Ascending aorta (tissue), 2 donors: Measurements from ENCODE around the gene TFPI. TPM values are rescaled to one million over a fixed set of nuclear protein-coding genes. Genes with fewer than 3 reads are reported as not detected.

Source experiments
- DNase-seq, 2 donors: peaks; one replicate each; pipeline ENCODE4 v3.0.0-alpha.2; 2019; ENCODE audit warnings: low spot score in 2 of 2
- H3K27ac ChIP-seq, 2 donors: fragments of 200-600 bp; sonication (generic); one replicate each; pipeline ENCODE4 v1.5.1; 2016 to 2017; ENCODE audit warnings: mild to moderate bottlenecking in 1 of 2
- H3K27me3 ChIP-seq: fragments of 200-600 bp; sonication (generic); one replicate; pipeline ENCODE4 v1.5.1; 2017
- H3K36me3 ChIP-seq, 2 donors: fragments of 200-600 bp; sonication (generic); one replicate each; pipeline ENCODE4 v1.5.1; 2016
- H3K4me1 ChIP-seq, 2 donors: fragments of 200-600 bp; sonication (generic); one replicate each; pipeline ENCODE4 v1.5.1; 2016 to 2017; ENCODE audit warnings: mild to moderate bottlenecking in 1 of 2
- H3K4me3 ChIP-seq, 2 donors: fragments of 200-600 bp; sonication (generic); one replicate each; pipeline ENCODE4 v1.5.1; 2016 to 2017; ENCODE audit warnings: mild to moderate bottlenecking in 1 of 2
- H3K9me3 ChIP-seq, 2 donors: fragments of 200-600 bp; sonication (generic); one replicate each; pipeline ENCODE4 v1.5.1; 2016
- CTCF ChIP-seq, 3 experiments: fragments of 200-600 bp in 2 of 3; fragments of 450-650 bp in 1 of 3; sonication (generic) in 2 of 3; IDR thresholded peaks; one replicate each; pipeline ENCODE4 v1.5.1; 2016 to 2019; ENCODE audit warnings: antibody characterized with exemption in 3 of 3, mild to moderate bottlenecking in 1 of 3, moderate library complexity in 1 of 3
- intact Hi-C: fragments of 100-400 bp; cut with DNase I; formaldehyde crosslinking; loops from one replicate; pipeline ENCODE4 v1.15.1; 2023
- total RNA-seq: library from RNA; depleted of rRNA; stranded (reverse); fragments of >200 nt; gene quantifications from one replicate; pipeline ENCODE4 v1.1.0, GENCODE V29; 2016

The TFPI gene
- total RNA-seq, 1 donor from 2014 or later: 85.6 TPM

GRCh38 chr2:187552828-187553681 lies 1.2 kb downstream of the TFPI start:
- peak overlapping the region; percentile 35 to 60 for H3K27ac ChIP-seq
- peak overlapping the region; percentile 47 to 53 for H3K4me3 ChIP-seq
- no peaks in the 10 kb centered on the region for H3K36me3 ChIP-seq
- H3K4me1 ChIP-seq: no peaks in the 10 kb centered on the region
- no peak for TF ChIP-seq CTCF (IDR thresholded peaks at IDR 0.05)
- H3K9me3 ChIP-seq: no peaks in the 10 kb centered on the region
- DNase-seq: no peak
- intact Hi-C loops: no loop called here
- H3K27me3 ChIP-seq: no peaks in the 10 kb centered on the region

GRCh38 chr2:187552381-187552780 lies 1.9 kb downstream of the TFPI start:
- H3K36me3 ChIP-seq: no peaks in the 10 kb centered on the region
- H3K27ac ChIP-seq: peak overlapping the region in 1 of 2 donors; percentile 35
- no peaks in the 10 kb centered on the region for H3K9me3 ChIP-seq
- intact Hi-C loops: no loop called here
- TF ChIP-seq CTCF (IDR thresholded peaks at IDR 0.05): no peak
- H3K4me3 ChIP-seq: peak overlapping the region in 1 of 2 donors; percentile 47
- no peaks in the 10 kb centered on the region for H3K4me1 ChIP-seq
- no peak for DNase-seq
- H3K27me3 ChIP-seq: no peaks in the 10 kb centered on the region

- H3K27ac ChIP-seq: peak overlapping the region; percentile 9 to 51
- H3K4me1 ChIP-seq: no peaks in the 10 kb centered on the region
- no peak overlapping the region for H3K4me3 ChIP-seq
- TF ChIP-seq CTCF (IDR thresholded peaks at IDR 0.05): no peak
- no peaks in the 10 kb centered on the region for H3K36me3 ChIP-seq
- no peak for DNase-seq
- H3K27me3 ChIP-seq: no peaks in the 10 kb centered on the region
- H3K9me3 ChIP-seq: no peaks in the 10 kb centered on the region
- intact Hi-C loops: no loop called here
Measured at GRCh38 chr2:187550857-187551256, 3.4 kb downstream of the TFPI start.

GRCh38 chr2:187549951-187550555 lies 4.2 kb downstream of the TFPI start:
- Histone ChIP-seq H3K4me1 (no peaks in the 10 kb centered on the region), H3K27me3 (no peaks in the 10 kb centered on the region), H3K4me3 (no peak overlapping the region), H3K27ac (peak overlapping the region; percentile 9 to 51), H3K9me3 (no peaks in the 10 kb centered on the region), H3K36me3 (no peaks in the 10 kb centered on the region)
- no peak for DNase-seq
- intact Hi-C loops: no loop called here
- no peak for TF ChIP-seq CTCF (IDR thresholded peaks at IDR 0.05)

- Histone ChIP-seq H3K27me3 (no peaks in the 10 kb centered on the region), H3K36me3 (no peaks in the 10 kb centered on the region), H3K9me3 (no peaks in the 10 kb centered on the region), H3K4me1 (no peaks in the 10 kb centered on the region), H3K27ac (no peak overlapping the region), H3K4me3 (no peak overlapping the region)
- DNase-seq: no peak
- TF ChIP-seq CTCF (IDR thresholded peaks at IDR 0.05): no peak
- intact Hi-C loops: no loop called here
Measured at GRCh38 chr2:187549193-187549592, 5.0 kb downstream of the TFPI start.
